ENCODE results near the gene FXR1.

FXR1 gene

GRCh38 chr3:181006541-181006940, 94.1 kb downstream of the FXR1 start:
- DNase-seq = no peak

- DNase-seq = no peak
Measured at GRCh38 chr3:181007262-181007661, 94.8 kb downstream of the FXR1 start.

- DNase-seq = no peak
Measured at GRCh38 chr3:181008796-181009195, 96.3 kb downstream of the FXR1 start.

- DNase-seq = no peak
Measured at GRCh38 chr3:181009225-181009624, 96.8 kb downstream of the FXR1 start.

GRCh38 chr3:181017690-181018089, 105.2 kb downstream of the FXR1 start:
- DNase-seq = no peak

GRCh38 chr3:181025204-181025603, 112.7 kb downstream of the FXR1 start:
- DNase-seq = no peak

GRCh38 chr3:181030948-181031347, 118.5 kb downstream of the FXR1 start:
- DNase-seq = no peak
